Type B pancreatic cell (in vitro differentiated cells): ENCODE measurements around the gene ATP5F1A. TPM values are rescaled to one million over a fixed set of nuclear protein-coding genes. Genes with fewer than 3 reads are reported as not detected.
"Not testable (repeated sequence)": the region's sequence is repeated elsewhere in the genome, so short reads cannot be mapped to it uniquely, and the experiment has no call there.

Source experiments
- DNase-seq: peaks from one replicate; pipeline ENCODE4 v3.0.0; 2021; ENCODE audit warnings: mixed read lengths; ENCODE audit not compliant: unreplicated experiment; ENCODE audit errors: extremely low spot score
- H3K27ac Mint-ChIP-seq: 2 replicates; pipeline ENCODE4 v1.8.0; 2021; ENCODE audit warnings: mild to moderate bottlenecking, mixed read lengths
- H3K27me3 Mint-ChIP-seq: 2 replicates; pipeline ENCODE4 v1.8.0; 2021; ENCODE audit warnings: mixed read lengths
- H3K36me3 Mint-ChIP-seq: 2 replicates; pipeline ENCODE4 v1.8.0; 2021; ENCODE audit warnings: mixed read lengths
- H3K4me1 Mint-ChIP-seq: one replicate; pipeline ENCODE4 v1.8.0; 2021; ENCODE audit warnings: mixed read lengths; ENCODE audit not compliant: unreplicated experiment
- H3K4me3 Mint-ChIP-seq: 2 replicates; pipeline ENCODE4 v1.8.0; 2021; ENCODE audit warnings: mild to moderate bottlenecking, mixed read lengths
- H3K9me3 Mint-ChIP-seq: 2 replicates; pipeline ENCODE4 v1.8.0; 2021; ENCODE audit warnings: mixed read lengths
- total RNA-seq: library from RNA; stranded (reverse); gene quantifications from 2 replicates; pipeline ENCODE4 v1.2.1, GENCODE V29; 2021; ENCODE audit warnings: low replicate concordance
- TF ChIP-seq, protein P1 (sequence below): fragments of 200-600 bp; sonication (generic); conservative IDR thresholded peaks from 2 replicates; pipeline ENCODE4 v1.5.0; 2021; ENCODE audit warnings: antibody characterized with exemption, mild to moderate bottlenecking

Gene ATP5F1A
- total RNA-seq, 1 donor from 2014 or later = 526 TPM

DNA sequence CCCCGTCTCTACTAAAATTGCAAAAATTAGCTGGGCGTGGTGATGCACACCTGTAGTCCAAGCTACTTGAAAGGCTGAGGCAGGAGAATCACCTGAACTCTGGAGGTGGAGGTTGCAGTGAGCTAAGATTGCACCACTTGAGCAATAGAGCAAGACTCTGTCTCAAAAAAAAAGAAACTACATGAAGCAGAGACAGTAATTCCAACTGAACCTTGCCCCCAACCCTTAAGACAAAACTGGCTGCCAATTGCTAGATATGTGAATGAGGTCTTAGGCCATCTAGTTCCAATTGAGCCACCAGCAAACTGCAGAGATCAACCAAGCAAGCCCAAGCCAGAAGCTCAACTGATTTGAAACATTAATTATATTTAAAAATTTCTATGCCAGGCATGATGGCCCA lies 32.0 kb upstream of the ATP5F1A start:
- DNase-seq = no peak
- no peaks in the 10 kb centered on the region for H3K9me3 Mint-ChIP-seq
- H3K36me3 Mint-ChIP-seq = peaks cover 13% of the 10 kb centered on the region
- TF ChIP-seq, protein P1, sequence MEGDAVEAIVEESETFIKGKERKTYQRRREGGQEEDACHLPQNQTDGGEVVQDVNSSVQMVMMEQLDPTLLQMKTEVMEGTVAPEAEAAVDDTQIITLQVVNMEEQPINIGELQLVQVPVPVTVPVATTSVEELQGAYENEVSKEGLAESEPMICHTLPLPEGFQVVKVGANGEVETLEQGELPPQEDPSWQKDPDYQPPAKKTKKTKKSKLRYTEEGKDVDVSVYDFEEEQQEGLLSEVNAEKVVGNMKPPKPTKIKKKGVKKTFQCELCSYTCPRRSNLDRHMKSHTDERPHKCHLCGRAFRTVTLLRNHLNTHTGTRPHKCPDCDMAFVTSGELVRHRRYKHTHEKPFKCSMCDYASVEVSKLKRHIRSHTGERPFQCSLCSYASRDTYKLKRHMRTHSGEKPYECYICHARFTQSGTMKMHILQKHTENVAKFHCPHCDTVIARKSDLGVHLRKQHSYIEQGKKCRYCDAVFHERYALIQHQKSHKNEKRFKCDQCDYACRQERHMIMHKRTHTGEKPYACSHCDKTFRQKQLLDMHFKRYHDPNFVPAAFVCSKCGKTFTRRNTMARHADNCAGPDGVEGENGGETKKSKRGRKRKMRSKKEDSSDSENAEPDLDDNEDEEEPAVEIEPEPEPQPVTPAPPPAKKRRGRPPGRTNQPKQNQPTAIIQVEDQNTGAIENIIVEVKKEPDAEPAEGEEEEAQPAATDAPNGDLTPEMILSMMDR = no peak
- H3K27ac Mint-ChIP-seq = no peak overlapping the region
- H3K4me3 Mint-ChIP-seq = no peak overlapping the region
- H3K4me1 Mint-ChIP-seq = no peaks in the 10 kb centered on the region
- no peaks in the 10 kb centered on the region for H3K27me3 Mint-ChIP-seq

DNA sequence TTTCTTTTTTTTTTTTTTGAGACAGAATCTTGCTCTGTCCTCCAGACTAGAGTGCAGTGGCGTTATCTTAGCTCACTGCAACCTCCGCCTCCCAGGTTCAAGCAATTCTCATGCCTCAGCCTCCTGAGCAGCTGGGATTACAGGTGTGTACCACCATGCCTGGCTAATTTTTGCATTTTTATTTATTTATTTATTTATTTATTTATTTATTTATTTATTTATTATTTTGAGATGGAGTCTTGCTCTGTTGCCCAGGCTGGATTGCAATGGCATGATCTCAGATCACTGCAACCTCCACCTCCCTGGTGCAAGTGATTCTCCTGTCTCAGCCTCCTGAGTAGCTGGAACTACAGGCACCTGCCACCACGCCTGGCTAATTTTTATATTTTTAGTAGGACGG lies 28.5 kb upstream of the ATP5F1A start:
- H3K4me3 Mint-ChIP-seq = not testable (repeated sequence)

DNA sequence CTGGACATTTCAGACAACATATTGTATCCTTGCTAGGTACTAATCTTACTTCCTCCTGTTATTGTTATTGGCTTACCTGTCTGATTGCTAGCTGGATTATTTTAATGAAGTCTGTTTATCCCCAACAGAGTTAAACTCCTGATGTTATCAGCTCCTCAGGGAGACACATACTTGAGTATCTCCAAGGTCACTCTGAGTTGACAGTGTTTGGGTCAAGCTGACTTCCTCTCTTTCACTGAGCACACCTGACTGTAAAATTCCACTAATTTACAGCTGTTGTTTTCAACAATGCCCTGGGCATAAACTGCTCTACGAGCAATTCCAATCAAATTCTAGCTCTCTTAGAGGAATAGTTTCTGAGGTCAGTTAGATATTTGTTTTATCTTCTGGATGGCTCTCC lies 15.7 kb upstream of the ATP5F1A start:
- peaks cover 37% of the 10 kb centered on the region for H3K36me3 Mint-ChIP-seq
- no peaks in the 10 kb centered on the region for H3K9me3 Mint-ChIP-seq
- H3K4me3 Mint-ChIP-seq = no peak overlapping the region
- H3K4me1 Mint-ChIP-seq = no peaks in the 10 kb centered on the region
- DNase-seq = no peak
- TF ChIP-seq, protein P1 = no peak
- no peak overlapping the region for H3K27ac Mint-ChIP-seq
- H3K27me3 Mint-ChIP-seq = no peaks in the 10 kb centered on the region

More for the DNA sequence above, 28.5 kb upstream of the ATP5F1A start:
- H3K27ac Mint-ChIP-seq, H3K4me1 Mint-ChIP-seq, H3K27me3 Mint-ChIP-seq, DNase-seq, H3K9me3 Mint-ChIP-seq: not testable (repeated sequence)
- peaks cover 18% of the 10 kb centered on the region for H3K36me3 Mint-ChIP-seq

DNA sequence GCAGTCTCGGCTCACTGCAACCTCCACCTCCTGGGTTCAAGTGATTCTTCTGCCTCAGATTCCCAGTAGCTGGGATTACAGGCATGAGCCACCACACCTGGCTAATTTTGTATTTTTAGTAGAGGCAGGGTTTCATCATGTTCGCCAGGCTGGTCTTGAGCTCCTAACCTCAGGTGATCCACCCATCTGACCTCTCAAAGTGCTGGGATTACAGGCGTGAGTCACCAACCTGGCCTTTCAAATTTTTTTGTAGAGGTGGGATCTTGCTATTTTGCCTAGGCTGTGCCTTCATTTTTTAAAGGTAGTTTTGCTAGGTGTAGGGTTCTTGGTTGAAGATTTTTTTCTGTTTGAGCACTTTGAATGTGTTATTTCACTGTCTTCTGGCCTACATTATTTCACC lies 12.3 kb upstream of the ATP5F1A start:
- TF ChIP-seq, protein P1 = no peak
- Mint-ChIP-seq H3K36me3 (peaks cover 33% of the 10 kb centered on the region), H3K4me3 (no peak overlapping the region), H3K4me1 (no peaks in the 10 kb centered on the region), H3K27ac (no peak overlapping the region), H3K9me3 (no peaks in the 10 kb centered on the region), H3K27me3 (no peaks in the 10 kb centered on the region)
- no peak for DNase-seq

DNA sequence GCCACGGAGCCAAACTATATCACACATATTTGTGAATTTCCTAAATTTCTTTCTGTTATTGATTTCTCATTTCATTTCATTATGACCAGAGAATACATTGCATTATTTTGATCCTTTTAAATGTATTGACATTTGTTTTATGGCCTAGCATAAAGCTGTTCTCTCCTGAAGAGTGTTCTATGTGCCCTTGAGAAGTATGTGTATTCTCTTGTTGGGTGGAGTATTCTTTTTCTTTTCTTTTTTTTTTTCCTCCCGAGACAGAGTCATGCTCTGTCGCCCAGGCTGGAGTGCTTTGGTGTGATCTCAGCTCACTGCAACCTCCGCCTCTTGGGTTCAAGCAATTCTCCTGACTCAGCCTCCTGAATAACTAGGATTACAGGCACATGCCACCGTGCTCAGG lies 11.3 kb upstream of the ATP5F1A start:
- Mint-ChIP-seq H3K4me1 (peaks cover 5% of the 10 kb centered on the region), H3K9me3 (no peaks in the 10 kb centered on the region), H3K36me3 (peaks cover 33% of the 10 kb centered on the region), H3K27ac (no peak overlapping the region), H3K27me3 (no peaks in the 10 kb centered on the region), H3K4me3 (no peak overlapping the region)
- DNase-seq = no peak
- TF ChIP-seq, protein P1 = no peak

DNA sequence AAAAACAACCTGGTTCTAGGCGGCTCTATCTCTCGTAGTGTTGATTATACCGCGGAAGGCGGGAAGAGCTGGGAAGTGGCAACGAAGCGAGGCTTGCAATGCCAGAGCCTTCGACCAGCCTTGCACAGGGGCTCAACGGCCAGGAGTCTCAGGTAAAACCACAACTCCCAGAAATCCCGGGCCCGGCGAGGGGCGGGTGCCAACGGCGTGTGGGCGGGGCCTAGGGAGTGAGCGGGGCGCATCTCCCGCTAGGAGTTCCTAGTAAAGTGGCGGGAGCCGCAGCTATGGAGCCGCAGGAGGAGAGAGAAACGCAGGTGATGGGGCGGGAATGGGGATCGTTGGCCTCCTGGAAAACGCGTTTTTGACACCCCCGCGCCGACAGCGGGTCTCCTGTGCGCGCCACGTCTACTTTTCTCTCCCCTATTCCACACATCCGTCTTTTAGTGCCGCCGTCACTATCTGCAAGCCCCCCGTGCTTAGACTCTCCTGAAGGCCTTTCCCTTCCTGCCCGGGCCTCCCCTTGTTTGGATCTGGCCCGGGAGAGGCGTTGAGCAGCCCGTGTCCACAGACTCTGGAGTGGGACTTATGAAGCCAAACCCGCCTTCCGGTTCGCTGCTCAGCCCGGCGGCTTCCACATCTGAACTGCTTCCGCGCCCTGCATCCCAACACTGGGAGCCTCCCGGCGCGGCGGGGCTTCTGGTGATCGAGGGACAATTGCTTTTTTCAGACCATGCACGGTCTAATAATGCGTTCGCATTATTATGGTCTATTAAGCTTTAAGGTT lies 6.2 kb upstream of the ATP5F1A start, which contains the start of gene HAUS1:
Gene HAUS1 (plus strand): TSS at position 258 of the 784 bp plus-strand sequence. CDS start 27 bp downstream, at position 285.
- Mint-ChIP-seq H3K36me3 (peaks cover 10% of the 10 kb centered on the region), H3K27ac (peak within 1 kb of the TSS; percentile 86), H3K4me3 (peak within 1 kb of the TSS; percentile 97), H3K27me3 (no peaks in the 10 kb centered on the region), H3K9me3 (no peaks in the 10 kb centered on the region), H3K4me1 (peaks cover 10% of the 10 kb centered on the region)
- TF ChIP-seq, protein P1 = no peak
- DNase-seq = peak; percentile 93
